Amniotic epithelial cell (primary cell): ENCODE data around the gene PTPN14.

Experiments used
- DNase-seq: peaks from one replicate; pipeline ENCODE4 v3.0.0-alpha.2; 2010; ENCODE audit warnings: low read depth

The PTPN14 gene

DNA sequence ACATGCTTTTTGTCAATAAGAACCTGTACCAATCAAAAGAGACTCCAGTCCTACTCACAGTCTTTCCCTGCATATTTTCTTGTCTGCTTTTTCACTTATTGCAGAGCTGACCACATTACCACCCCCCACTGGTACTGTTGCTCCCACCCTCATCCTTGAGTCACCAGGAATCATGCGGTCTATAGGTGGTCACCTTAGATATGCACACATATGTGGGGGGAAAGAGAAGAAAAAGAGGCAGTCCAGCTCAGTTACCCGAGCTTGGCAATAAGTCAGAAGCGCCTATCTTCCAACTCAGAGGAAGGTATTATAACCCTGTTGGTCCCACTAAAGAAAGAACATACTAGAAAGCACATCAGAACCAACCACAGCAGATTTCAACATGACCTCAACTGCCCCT is 151.3 kb downstream of the PTPN14 start:
- peak; percentile 93 for DNase-seq

DNA sequence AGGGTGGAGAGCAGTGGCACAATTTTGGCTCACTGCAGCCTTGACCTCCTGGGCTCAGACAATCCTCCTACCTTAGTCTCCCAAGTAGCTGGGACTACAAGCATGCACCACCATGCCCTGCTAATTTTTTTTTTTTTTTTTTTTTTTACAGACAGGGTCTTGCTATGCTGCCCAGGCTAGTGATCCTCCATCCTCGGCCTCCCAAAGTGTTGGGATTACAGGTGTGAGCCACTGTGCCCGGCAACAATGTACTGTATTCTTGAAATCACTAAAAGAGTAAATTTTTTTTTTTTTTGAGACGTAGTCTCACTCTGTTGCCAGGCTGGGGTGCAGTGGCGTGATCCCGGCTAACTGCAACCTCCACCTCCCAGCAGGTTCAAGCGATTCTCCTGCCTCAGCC is 152.9 kb downstream of the PTPN14 start:
- no peak for DNase-seq

DNA sequence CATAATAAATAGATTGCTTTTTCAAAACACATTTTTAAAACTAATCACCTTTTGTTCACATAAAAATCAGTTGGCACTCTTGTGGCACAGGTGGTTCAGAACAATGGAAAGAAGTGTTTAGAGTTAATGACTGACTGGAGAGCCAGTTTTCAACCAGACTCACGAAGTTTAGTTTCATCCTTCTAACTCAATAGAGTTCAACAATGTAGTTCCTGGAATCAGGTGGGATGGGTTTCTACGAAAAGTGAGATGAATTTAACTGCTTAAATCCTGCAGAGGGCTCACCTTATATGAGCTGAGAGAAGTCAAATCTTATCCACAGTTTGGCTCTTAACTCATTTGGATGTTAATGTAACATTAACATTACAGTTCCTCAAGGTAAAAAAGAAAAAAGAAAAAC is 153.9 kb downstream of the PTPN14 start:
- no peak for DNase-seq

GRCh38 chr1:214396330-214396729 is 155.1 kb downstream of the PTPN14 start:
- peak; percentile 85 for DNase-seq

DNA sequence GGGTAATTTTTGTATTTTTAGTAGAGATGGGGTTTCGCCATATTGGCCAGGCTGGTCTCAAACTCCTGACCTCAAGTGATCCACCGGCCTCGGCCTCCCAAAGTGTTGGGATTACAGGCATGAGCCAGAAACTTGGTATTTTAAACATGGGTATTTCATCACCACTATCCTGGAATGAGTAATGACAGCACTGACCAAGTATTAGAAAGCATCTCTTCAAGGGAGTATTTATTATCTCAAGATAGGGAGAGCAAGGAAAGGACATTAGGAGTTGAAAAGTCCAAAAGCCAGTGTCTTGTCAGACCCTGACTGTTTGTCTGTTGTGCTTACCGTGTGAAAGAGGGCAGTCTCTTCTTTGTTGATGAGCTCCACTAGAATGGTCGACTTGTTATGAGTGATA is 156.8 kb downstream of the PTPN14 start:
- DNase-seq, result peak; percentile 98

DNA sequence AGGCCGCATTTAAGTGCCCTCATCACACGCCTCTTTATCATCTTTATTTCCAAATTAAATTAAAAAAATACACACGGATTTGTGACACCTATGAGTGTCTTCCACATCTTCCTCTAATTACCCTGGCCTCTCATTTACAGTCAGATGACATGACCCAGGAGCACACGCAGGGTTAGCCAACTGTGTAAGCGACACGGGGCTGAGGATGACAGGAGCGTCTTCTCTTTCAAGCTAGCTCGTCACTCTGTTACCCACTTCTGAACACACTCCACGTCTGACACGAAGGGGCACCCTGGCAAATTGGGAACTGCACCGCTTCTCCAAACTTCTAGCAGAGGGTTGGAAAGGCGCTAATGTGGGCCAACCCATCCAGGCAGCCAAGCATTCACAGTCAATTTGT is 158.3 kb downstream of the PTPN14 start:
- no peak for DNase-seq

GRCh38 chr1:214391873-214392645 is 159.3 kb downstream of the PTPN14 start:
- DNase-seq, result no peak

DNA sequence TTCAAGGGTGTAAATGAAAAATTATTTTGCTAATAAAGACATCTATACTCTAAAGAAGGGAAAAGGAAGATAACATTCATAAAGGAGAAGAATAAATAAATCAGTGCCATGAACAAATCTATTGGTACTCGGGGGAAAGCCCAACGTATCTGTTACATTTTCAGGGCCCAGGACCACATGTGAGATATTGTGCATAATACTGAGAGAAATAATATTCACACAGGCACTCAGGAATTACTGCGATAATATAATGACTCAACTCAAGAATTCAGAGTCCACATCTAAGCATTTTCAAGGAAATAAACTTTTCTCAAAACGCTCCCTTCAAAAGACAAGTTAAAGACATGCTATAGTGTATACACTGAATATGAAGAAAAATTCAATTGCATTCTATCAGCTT is 161.7 kb downstream of the PTPN14 start:
- no peak for DNase-seq

GRCh38 chr1:214386747-214387146 is 164.7 kb downstream of the PTPN14 start:
- DNase-seq, result peak; percentile 77

DNA sequence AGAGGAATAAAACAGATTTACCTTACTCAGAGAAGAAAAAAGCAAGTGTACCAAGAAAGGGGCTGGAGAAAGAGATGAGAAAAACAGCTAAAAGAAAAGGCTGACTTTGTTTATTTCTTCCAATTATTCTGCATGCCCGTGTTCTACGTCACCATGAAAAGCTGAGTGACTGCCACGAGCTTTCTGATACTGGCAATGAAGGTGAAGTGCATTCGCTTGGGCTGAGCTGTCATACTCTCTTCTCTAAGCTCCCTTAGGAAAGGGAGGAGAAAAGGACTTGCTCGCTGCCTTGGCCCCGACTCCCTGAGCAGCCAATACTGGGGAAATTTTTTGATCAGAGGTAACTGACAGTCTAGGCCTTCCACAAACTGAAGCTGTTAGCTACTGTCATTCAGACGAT is 165.1 kb downstream of the PTPN14 start:
- no peak for DNase-seq

GRCh38 chr1:214385428-214385827 is 166.0 kb downstream of the PTPN14 start:
- DNase-seq, result no peak

DNA sequence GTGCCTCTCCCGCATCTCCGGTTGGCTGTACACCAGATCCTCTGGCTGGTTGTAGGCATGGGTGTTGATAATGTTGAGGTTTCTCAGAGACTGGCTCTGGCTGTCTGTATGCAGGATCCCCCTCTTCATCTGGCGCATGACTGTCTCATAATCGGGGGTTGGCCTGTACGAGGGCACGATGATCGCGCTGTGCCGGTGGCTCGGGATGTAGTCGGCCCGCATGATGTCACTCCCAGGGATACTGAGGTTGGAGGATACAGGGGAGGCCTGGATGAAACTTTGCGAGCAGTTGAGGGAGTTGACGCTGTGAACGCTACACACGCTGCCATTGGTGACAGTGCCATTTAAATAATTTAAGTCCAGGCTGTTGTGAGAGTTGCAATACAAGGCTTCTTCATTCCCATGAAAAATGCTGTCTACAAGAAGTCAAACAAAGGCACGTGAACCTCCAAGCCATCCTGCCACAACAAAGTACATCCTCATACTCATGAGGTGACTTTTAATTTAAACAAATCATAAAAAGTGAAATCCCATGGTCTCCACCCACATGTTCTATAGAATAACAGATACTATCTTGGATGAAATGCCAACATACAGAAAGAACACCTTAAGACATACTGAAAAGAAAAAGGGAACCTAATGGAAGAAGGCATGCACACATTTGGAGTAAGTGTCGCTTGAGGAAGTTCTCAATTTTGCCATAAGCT is 166.9 kb downstream of the PTPN14 start:
- no peak for DNase-seq

- DNase-seq, result no peak
Observed at GRCh38 chr1:214383381-214384372, 167.7 kb downstream of the PTPN14 start.

DNA sequence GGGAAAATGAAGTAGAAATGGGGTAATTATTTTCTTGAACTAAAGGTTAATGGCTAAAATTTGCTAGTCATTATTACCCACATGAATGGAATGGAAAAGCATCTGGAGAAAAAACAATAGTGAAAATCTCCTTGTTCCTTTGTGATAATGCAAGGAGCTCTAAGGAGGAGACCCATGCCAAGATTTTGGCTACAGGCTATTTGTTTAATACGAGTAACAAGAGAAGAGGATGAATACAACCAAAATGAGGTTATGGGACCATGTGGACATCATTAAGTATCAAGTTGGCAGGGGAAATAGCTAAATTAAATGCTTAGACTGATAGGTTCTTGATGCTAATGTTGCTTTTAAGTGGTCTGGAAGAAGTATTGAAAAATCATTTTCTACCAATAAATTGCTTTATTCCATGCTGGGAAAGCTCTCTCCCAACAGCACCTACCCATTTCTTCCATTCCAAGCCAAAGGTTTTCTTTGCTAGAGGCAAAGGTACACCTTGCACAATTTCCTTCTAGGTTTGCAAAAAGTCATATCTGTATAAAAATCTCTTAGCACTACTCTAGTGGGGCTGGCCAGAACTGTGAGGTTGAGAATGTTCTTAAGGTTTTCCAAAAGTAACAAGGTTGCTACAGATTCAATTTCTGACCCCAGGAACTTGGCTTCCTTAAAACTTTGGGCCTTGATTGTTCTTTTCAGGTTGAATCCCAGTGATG is 170.3 kb downstream of the PTPN14 start:
- DNase-seq, result no peak

GRCh38 chr1:214380396-214380795 is 171.0 kb downstream of the PTPN14 start:
- no peak for DNase-seq

DNA sequence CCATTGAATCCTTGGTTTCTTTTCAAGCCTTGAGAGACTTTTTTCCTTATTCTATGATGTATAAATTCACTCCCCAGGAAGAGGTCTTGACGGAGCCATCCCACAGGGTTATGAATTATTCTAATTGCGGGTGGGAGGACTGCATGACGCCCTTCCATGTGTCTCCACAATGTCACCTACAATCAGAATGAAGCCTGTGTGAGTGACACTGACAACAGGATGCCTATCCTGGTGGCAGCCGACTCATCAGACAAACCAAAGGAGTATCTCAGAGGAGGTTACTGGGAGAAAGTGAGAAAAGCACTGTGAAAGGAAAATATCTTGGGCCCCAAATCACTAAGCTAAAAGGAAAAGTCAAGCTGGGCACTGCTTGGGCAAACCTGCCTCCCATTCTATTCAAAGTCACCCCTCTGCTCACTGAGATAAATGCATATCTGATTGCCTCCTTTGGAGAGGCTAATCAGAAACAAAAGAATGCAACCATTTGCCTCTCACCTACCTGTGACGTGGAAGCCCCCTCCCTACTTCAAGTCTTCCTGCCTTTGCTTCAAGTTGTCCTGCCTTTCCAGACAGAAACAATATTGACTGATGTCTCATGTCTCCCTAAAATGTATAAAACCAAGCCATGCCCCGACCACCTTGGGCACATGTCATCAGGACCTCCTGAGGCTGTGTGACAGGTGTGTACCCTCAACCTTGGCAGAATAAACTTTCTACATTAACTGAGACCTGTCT is 172.0 kb downstream of the PTPN14 start:
- DNase-seq, result no peak

DNA sequence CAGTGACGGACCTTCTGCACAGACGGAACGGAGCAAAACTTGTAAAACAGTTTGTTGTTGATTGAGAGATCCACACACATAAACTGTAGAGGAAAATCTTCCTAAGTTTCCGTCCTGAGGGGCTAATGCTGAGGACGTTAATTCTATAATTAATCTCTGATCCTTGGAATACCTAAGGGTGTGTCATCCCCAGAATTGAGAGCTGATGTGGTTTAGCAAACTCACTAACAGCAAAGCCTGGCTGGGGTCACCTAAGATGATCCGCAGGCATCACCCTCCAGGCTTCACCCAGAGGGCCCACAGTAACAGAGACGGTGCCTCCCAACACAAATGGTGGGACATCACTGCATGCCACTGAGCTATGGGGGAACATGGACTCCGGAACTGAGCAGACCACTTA is 172.9 kb downstream of the PTPN14 start:
- DNase-seq, result peak; percentile 38

DNA sequence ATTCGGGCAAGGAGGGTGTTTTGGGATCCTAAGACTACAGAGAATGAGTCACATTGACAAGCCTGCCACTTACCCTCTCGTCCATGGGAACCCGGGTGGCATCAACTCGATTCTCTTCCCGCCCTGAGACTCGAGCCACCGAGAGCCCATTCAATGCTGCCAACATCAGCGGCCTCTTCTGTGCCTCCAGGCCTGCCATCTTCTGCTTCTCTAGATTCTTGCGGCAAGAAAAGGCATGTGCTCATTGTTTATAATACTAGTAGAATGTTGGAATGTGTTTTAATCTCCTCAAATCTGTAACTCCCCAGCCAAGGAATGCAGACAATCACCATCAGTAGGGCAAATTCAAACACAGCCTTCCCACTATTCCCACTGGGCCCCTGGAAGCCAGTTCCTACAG is 173.5 kb downstream of the PTPN14 start:
- peak; percentile 87 for DNase-seq

GRCh38 chr1:214377485-214377884 is 173.9 kb downstream of the PTPN14 start:
- no peak for DNase-seq

DNA sequence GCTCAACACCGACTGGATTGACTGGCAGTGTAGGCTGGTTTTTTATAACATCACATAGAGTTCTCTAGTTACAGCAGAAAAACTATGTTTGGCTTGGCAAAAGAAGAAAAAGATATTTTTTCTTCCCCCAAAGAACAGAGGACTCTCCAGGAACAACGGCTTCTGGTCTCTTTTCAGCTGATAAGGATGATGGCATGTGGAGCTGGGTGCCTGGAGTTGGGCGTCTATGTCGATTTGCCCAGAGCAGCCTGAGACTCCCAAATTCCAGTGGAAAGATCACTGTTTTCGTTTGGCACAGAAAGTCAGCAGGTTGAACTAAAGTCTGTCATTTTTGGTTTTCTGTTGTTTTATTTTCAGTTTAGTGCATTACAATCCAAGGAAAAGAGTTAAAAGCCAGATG is 179.3 kb downstream of the PTPN14 start:
- DNase-seq, result no peak

DNA sequence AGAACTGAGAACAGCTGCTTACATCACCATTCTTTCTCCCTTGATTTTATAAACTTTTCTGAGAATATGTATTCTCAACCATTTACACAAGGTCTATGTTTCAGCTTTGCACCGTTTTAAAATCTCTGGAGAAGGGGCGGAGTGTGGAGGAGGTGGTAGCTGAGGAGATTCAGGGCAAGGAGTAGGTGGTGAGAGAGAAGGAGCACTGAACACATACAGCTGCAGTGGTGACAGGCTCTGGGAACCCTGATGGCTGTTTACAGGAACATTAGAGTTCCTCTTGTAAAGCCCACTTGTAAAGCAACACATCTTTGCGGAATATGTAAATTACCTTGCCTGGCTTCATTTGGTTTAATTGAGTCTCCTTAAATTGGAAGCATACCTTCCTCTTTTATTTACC is 180.8 kb downstream of the PTPN14 start:
- DNase-seq, result no peak
